GM06990 (cell line): Measurements from ENCODE around the gene PCDHGB6.

ENCODE experiments used
- DNase-seq: peaks from one replicate; pipeline ENCODE4 v3.0.0-alpha.2; 2011; ENCODE audit not compliant: insufficient read length; ENCODE audit errors: extremely low read depth
- H3K27me3 ChIP-seq: replicated peaks from 2 replicates; pipeline ENCODE4 v1.6.0; 2011; ENCODE audit warnings: low read length; ENCODE audit not compliant: control insufficient read depth, insufficient read depth
- H3K36me3 ChIP-seq: 2 replicates; pipeline ENCODE4 v1.5.1; 2011; ENCODE audit warnings: low read length; ENCODE audit not compliant: control insufficient read depth, insufficient read depth
- H3K4me3 ChIP-seq: replicated peaks from 2 replicates; pipeline ENCODE4 v1.5.1; 2011; ENCODE audit warnings: low read depth, mild to moderate bottlenecking, control low read depth, low read length
- CTCF ChIP-seq: IDR thresholded peaks from 2 replicates; pipeline ENCODE4 v1.5.1; 2011; ENCODE audit warnings: low read length, control low read depth, mild to moderate bottlenecking, inconsistent platforms; ENCODE audit not compliant: insufficient read depth, poor library complexity, severe bottlenecking

The PCDHGB6 gene

GRCh38 chr5:141419074-141419880 lies 11.5 kb downstream of the PCDHGB6 start:
- Histone ChIP-seq H3K36me3 (no peaks in the 10 kb centered on the region), H3K4me3 (no peak overlapping the region), H3K27me3 (no peaks in the 10 kb centered on the region)
- TF ChIP-seq CTCF: no peak
- no peak for DNase-seq

DNA sequence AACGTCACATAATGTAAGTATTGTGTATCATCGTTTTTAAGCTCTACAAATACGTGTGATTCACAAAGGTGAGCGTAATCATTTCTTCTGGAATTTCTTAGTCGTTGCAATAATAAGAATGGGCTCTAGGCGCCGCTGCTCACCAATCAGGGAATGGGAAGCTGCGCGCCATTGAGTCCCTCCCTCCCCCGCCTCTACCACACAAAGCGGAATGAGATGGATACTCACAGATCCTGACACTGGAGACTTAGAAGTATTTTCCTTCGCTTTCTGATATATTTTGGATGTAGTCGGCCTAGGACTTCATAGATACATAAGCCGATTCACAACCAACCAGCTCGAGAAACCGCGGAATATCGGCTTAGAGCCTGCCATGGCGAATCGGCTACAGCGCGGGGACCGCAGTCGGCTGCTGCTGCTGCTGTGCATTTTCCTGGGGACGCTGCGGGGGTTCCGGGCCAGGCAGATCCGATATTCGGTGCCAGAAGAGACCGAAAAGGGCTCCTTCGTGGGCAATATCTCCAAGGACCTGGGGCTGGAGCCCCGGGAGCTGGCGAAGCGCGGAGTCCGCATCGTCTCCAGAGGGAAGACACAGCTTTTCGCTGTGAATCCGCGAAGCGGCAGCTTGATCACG lies 13.2 kb downstream of the PCDHGB6 start, which contains the start of gene PCDHGA11:
Gene PCDHGA11, plus strand, starts transcription at position 197 of the 634 bp plus-strand sequence. Its CDS starts 177 bp downstream, at position 374.
- DNase-seq: no peak
- Histone ChIP-seq H3K27me3 (no peaks in the 10 kb centered on the region), H3K36me3 (no peaks in the 10 kb centered on the region), H3K4me3 (peak within 1 kb of the TSS; percentile 66)
- TF ChIP-seq CTCF: peak; percentile 79

DNA sequence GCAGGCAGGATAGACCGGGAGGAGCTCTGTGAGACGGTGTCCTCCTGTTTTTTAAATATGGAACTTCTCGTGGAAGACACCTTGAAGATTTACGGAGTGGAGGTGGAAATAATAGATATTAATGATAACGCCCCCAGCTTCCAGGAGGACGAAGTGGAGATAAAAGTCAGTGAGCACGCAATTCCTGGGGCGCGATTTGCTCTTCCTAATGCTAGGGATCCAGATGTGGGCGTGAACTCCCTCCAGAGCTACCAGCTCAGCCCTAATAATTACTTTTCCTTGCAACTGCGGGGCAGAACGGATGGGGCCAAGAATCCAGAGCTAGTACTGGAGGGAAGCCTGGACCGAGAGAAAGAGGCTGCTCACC lies 13.7 kb downstream of the PCDHGB6 start:
- no peaks in the 10 kb centered on the region for H3K36me3 ChIP-seq
- peak overlapping the region; percentile 66 for H3K4me3 ChIP-seq
- TF ChIP-seq CTCF: no peak
- H3K27me3 ChIP-seq: no peaks in the 10 kb centered on the region
- no peak for DNase-seq

DNA sequence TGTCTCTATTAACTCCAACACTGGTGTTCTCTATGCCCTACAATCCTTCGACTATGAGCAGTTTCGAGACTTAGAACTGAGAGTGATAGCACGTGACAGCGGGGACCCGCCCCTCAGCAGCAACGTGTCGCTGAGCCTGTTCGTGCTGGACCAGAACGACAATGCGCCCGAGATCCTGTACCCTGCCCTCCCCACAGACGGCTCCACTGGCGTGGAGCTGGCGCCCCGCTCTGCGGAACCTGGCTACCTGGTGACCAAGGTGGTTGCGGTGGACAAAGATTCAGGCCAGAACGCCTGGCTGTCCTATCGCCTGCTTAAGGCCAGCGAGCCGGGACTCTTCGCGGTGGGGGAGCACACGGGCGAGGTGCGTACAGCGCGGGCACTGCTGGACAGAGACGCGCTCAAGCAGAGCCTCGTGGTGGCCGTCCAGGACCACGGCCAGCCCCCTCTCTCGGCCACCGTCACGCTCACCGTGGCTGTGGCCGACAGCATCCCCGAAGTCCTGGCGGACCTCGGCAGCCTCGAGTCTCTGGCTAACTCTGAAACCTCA lies 15.0 kb downstream of the PCDHGB6 start:
- Histone ChIP-seq H3K36me3 (no peaks in the 10 kb centered on the region), H3K4me3 (no peak overlapping the region), H3K27me3 (no peaks in the 10 kb centered on the region)
- TF ChIP-seq CTCF: no peak
- no peak for DNase-seq

DNA sequence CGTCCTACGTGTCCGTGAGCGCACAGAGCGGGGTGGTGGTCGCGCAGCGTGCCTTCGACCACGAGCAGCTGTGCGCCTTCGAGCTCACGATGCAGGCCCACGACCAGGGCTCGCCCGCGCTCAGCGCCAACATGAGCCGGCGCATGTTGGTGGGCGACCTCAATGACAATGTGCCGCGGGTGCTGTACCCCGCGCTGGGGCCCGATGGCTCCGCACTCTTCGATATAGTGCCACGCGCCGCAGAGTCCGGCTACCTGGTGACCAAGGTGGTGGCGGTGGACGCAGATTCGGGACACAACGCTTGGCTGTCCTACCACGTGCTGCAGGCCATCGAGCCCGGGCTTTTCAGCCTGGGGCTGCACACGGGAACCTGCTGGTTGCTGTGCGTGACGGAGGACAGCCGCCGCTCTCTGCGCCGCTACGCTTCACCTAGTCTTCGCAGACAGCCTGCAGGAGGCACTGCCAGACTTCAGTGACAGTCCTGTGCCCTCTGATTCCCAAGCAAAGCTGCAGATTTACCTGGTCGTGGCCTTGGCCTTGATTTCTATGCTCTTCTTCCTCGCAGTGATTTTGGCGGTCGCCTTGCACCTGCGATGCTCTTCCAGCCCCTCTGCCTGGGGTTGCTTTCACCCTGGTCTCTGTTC lies 20.1 kb downstream of the PCDHGB6 start:
- H3K36me3 ChIP-seq: peaks cover 1% of the 10 kb centered on the region
- no peaks in the 10 kb centered on the region for H3K27me3 ChIP-seq
- TF ChIP-seq CTCF: no peak
- H3K4me3 ChIP-seq: no peak overlapping the region
- DNase-seq: no peak
